ENCODE results near the gene CCSER2.

GRCh38 chr10:84339025-84339424 lies 10.6 kb downstream of the CCSER2 start:
- no peak for TF ChIP-seq POLR2A (IDR thresholded peaks at IDR 0.05)
- TF ChIP-seq CTCF (IDR thresholded peaks at IDR 0.05): no peak
- TF ChIP-seq POLR2AphosphoS5 (IDR thresholded peaks at IDR 0.05): no peak

Data from breast epithelium (tissue), 3 donors.